Measurements from ENCODE around the gene IL18BP.

Gene IL18BP

DNA sequence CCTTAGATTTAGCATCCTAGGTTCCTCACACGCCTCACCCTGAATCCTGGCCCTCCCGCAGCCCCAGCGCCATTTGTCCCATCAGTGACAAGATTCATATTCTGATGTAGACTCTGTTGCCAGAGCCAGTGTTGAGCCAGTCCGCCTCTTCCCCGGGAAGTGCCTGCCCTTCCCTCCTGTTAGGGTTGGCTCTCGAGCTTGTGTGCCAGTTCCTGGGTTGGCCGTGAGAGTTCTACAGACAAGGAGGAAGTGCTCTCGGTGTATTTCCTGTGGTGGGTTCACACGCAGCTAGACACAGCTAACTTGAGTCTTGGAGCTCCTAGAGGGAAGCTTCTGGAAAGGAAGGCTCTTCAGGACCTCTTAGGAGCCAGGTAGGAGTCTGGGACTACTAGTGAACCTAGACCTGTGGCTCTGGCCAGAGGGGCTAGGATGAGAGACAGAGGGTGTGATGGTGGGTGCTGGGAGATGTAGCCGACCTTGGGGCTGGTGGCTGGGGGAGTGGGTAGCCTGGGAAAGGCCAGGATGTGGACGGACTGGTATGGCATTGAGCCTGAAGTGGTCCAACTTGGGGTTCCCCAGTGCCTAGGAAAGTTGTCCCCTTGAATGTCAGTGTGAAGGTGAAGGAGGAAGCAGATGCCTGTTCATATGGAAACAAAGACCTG lies at the start of gene IL18BP:
Gene IL18BP (plus strand): TSS at position 261 of the 662 bp plus-strand sequence. CDS start 1,076 bp downstream, outside the sequence.
- DNase-seq = no peak

GRCh38 chr11:71949034-71949433 lies 49.7 kb upstream of the IL18BP start:
- no peak for DNase-seq

DNA sequence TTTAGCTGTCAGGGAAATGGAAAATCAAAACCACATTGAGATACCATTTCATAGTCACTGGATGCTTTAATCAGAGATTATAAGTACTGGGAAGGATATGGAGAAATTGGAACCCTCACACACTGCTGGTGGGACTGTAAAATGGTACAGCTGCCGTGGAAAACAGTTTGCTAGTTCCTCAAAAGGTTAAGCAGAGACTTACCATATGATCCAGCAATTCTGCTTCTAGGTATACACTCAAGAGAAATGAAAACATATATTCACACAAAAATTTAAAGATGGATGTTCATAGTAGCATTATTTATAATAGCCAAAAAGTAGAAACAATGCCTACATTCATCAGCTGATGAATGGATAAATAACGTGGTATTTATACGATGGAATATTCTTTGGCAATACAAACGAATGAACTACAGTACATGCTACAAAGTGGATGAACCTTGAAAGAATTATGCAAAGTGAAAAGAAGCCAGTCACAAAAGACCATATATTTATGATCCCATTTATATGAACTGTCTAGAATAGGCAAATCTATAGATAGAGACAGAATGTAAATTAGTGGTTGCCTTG lies 46.9 kb upstream of the IL18BP start:
- no peak for DNase-seq

- DNase-seq = no peak
Observed at GRCh38 chr11:71955898-71956456, 42.7 kb upstream of the IL18BP start.

DNA sequence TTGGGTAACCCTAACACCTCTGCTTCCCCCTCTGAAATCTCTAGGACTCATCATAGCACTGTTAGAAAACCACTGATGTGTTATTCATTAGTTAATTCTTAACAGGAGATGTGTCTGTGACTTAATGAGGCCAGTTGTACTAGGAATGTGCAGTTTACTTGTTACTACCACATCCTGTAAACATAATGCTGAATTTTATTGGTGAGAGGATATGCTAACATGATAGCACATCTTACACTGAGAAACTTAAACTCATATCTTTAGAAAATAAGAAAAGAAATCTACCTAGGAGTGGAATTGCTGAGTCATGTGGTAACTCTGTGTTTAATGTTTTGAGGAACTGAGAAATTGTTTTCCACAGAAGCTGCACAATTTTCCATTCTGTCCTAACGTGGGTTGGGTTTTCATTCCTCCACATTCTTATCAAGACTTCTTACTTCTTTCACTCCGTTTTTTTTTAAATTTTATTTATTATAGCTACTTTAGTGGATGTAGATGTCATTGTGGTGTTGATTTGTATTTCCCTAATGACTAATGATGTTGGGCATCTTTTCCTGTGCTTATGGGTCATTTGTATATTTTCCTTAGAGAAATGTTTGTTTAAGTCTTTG lies 36.2 kb upstream of the IL18BP start:
- peak; percentile 49 for DNase-seq

DNA sequence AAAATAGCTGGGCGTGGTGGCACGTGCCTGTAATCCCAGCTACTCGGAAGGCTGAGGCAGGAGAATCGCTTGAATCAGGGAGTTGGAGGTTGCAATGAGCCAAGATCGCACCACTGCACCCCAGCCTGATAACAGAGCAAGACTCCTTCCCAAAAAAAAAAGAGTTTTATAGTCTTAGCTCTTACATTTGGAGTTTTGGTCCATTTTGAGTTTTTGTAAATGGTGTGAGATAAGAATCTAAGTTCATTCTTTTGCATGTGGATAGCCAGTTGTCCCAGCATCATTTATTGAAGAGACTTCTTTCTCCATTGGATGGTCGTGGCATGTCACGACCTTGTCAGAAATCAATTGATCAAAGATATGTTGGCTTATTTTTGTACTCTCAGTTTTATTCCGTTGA lies 35.2 kb upstream of the IL18BP start:
- no peak for DNase-seq

DNA sequence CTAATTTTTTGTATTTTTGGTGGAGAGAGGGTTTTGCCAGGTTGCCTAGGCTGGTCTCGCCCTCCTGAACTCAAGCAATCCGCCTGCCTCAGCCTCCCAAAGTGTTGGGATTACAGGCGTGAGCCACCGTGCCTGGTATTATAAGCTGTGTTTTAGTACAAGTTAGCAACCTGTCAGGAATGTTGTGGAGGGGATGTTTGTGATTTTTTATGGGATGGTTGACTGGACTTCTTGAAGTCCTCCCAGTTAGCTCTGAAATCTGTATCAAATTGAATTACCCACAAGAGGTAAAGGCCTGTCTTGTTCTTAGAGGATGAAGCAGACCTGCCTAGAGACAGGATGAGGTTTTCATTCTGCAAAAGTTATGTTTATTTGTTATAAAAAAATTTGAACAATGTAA lies 34.1 kb upstream of the IL18BP start:
- no peak for DNase-seq

GRCh38 chr11:71971680-71972079 lies 27.0 kb upstream of the IL18BP start:
- no peak for DNase-seq

- no peak for DNase-seq
Observed at GRCh38 chr11:71976551-71976950, 22.2 kb upstream of the IL18BP start.

GRCh38 chr11:71977090-71977489 lies 21.6 kb upstream of the IL18BP start:
- no peak for DNase-seq

DNA sequence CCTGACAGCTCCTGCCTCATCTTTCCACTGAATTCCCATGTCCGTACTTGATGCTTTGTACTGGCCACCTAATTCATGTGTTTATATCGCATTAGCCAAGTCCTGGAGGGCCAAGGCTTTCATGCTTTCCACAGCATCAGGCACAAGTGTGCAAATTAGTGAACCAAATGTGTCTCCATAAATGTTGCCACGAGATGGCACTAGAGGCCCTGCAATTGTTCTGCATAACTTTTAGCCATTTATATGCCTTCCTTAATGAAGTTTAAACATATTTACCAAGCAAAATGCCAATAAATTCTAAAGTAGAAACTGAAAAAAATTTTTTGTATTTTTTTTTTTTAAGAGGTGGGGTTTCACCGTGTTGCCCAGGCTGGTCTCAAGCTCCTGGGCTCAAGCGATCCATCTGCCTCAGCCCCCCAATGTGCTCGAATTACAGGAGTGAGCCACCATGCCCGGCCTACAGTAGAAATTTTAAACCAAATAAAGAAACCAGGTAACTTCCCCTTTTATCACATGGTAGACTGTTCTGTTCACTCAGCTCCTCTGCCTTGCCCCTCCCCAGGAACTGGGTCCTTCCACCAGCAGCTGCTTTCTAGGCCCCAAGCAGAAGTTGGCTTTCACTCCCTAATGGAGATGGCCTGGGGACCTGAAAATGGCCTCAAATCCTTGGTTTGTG lies 20.8 kb upstream of the IL18BP start:
- DNase-seq = peak; percentile 80

GRCh38 chr11:71979094-71979493 lies 19.6 kb upstream of the IL18BP start:
- DNase-seq = no peak

GRCh38 chr11:71979602-71980001 lies 19.1 kb upstream of the IL18BP start:
- DNase-seq = no peak

- no peak for DNase-seq
Observed at GRCh38 chr11:71986131-71986530, 12.6 kb upstream of the IL18BP start.

DNA sequence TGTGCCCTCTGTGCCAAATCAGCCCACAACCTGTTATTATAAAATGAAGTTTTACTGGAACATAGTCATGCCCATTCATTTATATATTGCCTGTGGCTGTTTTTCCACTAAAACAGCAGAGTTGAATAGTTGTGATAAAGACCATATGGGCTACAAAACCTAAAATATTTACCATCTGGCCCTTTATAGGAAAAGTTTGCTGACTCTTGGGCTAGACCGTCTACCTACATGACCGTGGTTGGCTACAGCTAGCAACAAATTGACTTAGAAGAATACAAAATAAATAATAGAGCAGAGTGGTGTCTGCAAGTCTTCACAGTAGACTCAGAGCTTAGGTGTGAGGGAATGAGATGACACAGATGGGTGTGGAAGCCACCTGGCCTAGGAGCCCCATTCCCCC lies 11.2 kb upstream of the IL18BP start:
- DNase-seq = no peak

GRCh38 chr11:71988050-71988449 lies 10.7 kb upstream of the IL18BP start:
- no peak for DNase-seq

DNA sequence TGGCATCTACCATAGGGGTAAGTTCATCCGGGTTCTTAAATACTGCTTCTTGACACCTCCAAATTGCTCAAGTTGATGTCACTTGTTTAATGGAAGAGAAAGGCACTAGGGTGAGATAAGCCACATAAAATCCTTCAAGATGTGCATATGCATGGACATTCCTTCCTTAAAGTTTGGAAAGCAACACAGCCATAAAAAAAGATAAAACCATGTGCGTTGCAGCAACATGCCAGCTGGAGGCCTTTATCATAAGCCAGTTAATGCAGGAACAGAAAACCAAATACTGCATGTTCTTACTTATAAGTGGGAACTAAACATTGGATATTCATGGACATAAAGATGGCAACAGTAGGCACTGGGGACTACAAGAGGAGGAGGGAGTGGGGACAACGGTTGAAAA lies 8.0 kb upstream of the IL18BP start:
- DNase-seq = no peak

GRCh38 chr11:71991494-71991893 lies 7.2 kb upstream of the IL18BP start:
- DNase-seq = no peak

- no peak for DNase-seq
Observed at GRCh38 chr11:71992136-71992730, 6.5 kb upstream of the IL18BP start.

GRCh38 chr11:71994786-71995185 lies 3.9 kb upstream of the IL18BP start:
- no peak for DNase-seq

- peak; percentile 96 for DNase-seq
Observed at GRCh38 chr11:71995726-71996291, 2.9 kb upstream of the IL18BP start.

GRCh38 chr11:71996517-71996916 lies 2.2 kb upstream of the IL18BP start:
- DNase-seq = no peak

DNA sequence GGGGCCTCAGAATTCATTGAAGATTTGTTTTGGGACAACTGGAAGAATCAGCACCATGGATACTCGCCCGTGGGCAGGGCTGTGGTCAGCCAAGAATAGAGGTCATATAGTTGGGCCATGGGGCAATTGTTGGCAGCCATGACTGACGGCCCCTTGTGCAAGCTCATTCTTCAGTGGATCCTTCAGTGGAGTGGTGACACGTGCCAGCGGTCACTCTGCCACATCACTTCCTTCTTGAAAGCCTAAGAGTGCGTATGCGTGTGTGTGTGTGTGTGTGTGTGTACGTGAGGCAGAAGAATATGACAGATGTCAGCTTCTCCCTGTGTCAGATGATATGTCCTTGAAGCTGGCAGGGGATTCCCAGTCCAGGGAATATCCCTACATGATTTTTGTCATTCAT lies 1.8 kb upstream of the IL18BP start:
- DNase-seq = no peak

All from hematopoietic multipotent progenitor cell treated with erythropoietin and hydrocortisone succinate and interleukin-3 and kit ligand, for 8 days (in vitro differentiated cells).